GM18507 (cell line): ENCODE data around the gene GRID1.
"Not testable (repeated sequence)": the region's sequence is repeated elsewhere in the genome, so short reads cannot be mapped to it uniquely, and the experiment has no call there.

ENCODE experiments used
- DNase-seq: peaks from one replicate; pipeline ENCODE4 v3.0.0; 2011; ENCODE audit warnings: low read depth; ENCODE audit not compliant: insufficient read length; ENCODE audit errors: extremely low spot score
- FAIRE-seq: peaks from 2 replicates; lab custom pipeline; 2011; peaks lifted over from hg19 to GRCh38; lab: Jason Lieb, UNC

GRID1 gene

DNA sequence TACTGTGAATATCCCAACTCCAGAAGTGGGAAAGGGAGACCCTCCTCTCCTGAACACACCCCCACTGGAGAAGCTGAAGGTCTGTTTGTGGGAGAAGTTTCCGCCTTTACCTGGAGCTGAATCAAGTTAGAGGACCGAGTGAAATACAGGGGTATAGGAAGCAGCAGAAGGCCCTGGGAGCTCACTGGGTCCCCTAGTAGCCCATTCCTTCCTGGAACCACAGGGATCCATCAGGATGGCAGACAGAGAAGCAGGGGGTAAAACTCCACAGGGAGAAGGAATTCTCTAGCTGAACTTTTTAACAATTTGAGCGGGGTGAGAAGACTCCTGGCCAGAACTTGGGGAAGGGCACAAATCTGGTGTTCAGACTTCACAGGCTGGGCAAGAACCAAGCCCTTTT, 275.8 kb downstream of the GRID1 start:
- DNase-seq = no peak
- no peak for FAIRE-seq

DNA sequence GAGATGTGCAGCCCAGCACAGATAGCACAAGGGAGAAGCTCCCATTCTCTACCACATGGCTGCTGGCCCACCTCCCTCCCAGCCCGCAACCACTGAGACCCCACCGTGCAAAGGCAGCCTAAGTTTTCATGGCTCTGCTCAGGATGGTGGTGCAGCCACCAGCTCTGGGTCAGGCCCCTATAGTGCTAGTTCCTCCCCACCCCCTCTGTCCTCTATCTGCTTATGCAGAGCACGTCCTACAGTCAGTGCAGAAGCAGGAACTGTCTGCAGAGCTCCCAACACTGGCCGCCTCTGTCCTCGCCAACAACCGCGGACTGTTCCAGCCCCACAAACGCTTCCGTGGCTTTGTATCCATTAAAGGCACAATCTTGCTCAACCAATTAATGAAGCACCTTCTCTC, 278.9 kb downstream of the GRID1 start:
- no peak for FAIRE-seq
- DNase-seq = no peak

DNA sequence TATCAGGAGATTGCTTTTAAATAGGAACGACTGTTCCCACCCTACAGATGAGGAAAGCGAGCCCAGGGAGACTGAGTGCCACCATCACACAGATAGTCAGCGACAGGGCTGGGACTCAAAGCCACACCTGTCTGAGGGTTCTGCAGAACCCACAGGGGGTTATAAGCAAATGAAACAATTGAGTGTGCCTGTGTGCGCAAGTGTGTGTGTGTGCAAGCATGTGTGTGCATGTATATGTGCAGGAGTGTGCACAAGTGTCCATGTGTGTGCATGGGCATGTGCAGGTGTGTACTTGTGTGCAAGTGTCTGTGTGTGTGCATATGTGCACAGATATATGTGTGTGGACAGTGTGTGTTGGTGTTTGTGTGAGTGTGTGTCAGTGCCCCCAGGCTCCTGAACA, 280.2 kb downstream of the GRID1 start:
- no peak for FAIRE-seq
- no peak for DNase-seq

DNA sequence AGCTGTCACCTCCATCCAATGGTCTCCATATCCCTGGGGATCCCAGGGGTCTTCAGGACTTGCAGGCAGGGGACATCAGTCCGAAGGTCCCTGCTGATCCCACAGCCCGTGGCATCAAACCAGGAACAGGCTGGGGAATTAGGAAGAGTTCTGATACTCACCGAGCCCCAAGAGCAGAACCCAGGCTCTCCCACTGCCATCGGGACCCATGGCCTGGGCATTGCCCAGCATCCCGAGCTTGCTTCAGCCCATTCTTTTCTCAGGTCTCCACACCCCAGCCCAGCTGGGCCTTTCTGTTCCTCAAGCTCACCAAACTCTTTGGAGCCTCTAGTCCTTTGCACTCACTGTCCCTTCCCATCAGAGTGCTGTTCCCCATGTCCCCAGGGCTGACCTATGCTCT, 280.9 kb downstream of the GRID1 start:
- no peak for FAIRE-seq
- DNase-seq = no peak

DNA sequence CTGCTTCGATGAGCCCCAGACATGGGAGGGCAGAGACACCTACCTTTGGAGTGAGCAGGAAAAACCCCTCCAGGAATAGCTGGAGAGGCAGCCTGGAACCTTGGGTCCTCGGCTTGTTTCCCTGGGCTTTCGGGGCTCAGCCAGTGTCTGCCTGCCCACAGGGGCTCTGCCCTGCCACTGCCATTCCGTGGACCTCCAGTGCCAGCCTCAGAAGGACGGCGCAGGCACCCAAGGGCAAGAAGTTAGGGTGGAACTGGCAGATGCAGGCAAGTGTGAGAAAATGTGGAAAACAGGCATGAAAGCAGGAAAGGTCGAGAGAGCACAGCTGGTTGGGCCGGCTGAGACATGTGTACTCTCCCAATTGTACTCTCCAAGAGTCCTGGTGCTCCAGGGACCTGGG, 281.5 kb downstream of the GRID1 start:
- no peak for FAIRE-seq

DNA sequence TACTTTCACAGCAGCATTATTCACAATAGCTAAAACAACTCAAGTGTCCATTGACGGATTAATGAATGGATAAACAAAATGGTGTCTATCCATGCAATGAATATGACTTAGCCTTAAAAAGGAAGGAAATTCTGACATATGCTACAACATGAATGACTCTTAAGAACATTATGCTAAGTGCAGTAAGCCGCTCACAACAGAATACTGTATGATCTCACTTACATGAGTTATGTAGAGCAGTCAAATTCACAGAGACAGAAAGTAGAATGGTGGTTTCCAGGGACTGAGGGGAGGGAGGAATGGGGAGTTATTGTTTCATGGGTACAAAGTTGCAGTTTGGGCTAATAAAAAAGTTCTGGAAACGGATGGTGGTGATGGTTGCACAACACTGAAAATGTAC, 282.0 kb downstream of the GRID1 start:
- no peak for FAIRE-seq

More for the DNA sequence above, 281.5 kb downstream of the GRID1 start:
- no peak for DNase-seq

DNA sequence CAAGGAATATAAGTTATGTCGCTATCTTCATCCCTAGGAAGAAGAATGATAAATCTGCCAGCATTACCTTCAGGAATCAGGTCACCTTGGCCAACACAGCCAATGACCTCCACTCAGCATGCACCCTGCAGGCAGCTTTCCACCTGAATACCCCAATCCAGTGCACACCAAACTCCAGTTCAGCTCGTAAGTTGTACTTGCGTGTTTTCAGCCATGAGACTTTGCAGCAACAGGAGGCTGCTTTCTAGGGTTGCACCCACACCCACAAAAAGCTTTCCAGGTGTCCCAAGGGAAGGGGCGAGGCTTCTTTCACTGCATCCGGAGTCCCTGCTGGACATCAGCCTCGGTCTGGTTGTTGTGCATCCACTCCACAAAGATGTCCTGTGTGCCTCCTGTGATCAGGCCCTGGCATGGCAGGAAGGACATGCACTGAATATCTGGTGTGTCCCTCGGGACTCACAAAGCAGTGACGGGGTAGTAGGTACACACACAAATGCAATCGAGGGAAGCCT, 282.9 kb downstream of the GRID1 start:
- DNase-seq = no peak
- FAIRE-seq = no peak

More for the DNA sequence above, 282.0 kb downstream of the GRID1 start:
- no peak for DNase-seq

DNA sequence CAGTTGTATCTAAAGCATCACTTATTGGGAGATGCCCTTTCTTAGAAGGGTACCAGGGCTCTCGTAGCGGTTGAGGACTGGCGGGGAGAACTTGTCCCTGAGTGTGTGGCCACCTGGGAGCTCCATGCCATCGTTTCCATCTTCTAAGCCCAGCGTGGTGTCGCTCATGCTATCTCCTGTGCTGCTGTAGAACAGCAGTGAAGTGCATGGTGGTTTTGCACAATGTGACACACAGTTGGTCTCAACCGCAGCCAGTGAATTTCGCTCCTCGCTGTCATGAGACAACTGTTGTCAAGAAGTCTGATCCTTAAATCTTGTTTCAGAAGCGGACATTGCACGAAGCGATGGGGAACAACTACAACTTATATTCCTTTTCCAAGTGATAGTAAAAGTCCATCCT, 283.4 kb downstream of the GRID1 start:
- DNase-seq (no peak), FAIRE-seq (no peak)

DNA sequence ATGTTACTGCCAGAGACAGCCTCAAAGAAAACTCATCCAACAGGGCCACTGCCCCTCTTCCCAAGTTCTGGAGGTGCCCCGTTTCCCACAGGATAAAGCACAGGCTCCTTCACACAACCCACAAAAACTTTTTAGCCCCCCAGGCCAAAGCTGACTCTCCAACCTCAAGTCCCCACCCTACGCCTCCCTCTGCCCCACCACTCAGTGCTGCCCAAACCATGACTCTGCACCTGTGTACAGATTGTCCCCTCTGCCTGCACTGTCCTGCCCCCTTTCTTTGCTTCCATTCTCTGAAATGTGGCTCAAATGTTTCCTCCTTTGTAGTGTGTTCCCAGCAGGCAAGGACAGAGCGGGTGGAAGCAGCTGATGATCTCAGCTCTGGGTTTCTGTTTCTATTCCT, 284.0 kb downstream of the GRID1 start:
- no peak for FAIRE-seq
- DNase-seq = no peak

DNA sequence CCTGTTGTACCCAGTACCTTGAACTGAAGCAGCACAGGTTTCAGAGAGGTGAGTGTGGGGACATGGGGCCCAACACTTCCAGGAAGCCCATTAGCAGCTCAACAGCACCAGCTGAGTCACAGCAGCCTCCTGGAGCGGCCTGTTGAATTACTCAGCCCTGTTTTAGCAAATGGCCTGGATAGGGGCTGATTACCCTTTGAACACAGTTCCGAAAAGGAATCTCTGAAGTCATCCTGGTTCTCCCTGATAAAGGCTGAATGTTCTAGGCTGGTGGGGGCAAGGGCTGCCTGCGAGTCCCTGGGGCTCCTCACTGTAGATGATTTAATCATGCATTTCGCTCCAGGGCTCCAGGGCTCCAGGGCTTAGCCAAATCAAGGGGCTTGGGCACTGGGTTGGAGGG, 287.5 kb downstream of the GRID1 start:
- FAIRE-seq = no peak
- no peak for DNase-seq

DNA sequence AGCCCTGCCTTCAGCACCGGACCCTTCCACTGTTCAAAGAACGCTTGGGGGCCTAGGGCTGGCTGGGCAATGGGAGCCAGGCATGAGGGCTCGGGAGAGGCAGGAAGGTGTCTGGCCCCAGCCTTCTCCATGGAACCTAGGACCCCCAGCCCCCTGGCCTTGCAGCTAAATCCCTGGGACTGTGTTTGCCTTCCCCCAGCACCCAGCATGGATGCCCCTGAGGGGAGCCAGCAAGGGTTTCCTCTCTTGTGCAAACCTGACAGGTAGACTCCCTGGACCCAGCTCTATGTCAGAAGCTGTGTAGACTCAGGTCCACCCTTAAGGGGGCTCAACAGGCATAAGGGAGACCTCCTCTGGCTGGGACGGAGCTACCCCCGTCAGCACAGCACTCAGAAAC, 288.0 kb downstream of the GRID1 start:
- no peak for FAIRE-seq
- no peak for DNase-seq

DNA sequence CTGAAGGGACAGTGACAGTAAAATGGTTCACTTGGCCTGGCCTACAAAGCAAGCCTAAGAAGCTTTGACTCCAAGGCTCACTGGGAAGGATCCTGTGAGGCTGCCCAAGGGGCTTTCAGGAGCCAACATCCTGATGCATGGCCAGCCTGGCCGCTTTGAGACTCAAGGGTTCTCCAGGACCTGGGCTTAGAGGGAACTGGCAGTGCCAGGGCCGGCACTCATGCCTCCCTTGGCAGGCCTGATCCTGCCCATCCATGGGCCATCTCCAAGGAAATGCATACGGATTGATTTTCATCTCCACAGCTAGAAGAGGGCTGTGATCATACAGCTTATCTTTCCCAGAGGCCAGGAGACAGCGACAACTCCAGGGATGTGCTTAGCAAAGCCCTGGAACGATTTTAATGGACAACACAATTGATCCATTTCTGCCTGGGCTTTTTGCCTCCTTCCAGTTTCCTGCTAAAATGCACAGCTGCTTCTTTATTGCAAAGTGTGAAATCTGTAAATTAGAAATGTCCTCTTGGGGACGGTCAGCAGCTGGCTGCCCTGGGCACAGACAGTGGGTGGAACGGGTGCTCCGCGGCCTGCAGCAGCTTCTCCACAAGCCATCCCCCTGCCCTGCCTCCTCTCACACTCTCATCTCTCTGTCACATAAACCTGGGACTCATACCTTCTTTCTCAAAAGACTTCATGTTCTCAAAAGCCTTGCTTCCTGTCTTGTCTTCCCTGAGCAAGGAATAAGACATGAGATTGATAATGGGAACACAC, 288.5 kb downstream of the GRID1 start:
- no peak for DNase-seq
- no peak for FAIRE-seq

DNA sequence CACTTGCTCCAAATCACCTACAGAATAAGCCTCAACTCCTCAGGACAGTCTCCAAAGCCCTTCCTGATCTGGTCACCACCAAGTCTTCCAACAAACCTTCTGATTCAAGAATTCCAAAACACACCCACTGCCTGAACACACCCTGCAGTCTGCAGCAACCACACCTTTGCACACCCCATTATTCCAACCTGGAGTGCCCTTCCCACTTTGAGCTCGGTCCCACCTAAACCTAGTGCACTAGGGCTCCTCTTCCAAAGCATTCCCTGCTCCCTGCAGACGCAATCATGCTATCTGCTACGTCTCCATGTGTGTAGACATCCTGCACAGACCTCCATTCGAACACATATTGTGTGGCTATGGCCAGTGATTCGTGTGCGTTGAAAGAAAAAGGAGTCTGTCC, 289.3 kb downstream of the GRID1 start:
- no peak for DNase-seq
- no peak for FAIRE-seq

DNA sequence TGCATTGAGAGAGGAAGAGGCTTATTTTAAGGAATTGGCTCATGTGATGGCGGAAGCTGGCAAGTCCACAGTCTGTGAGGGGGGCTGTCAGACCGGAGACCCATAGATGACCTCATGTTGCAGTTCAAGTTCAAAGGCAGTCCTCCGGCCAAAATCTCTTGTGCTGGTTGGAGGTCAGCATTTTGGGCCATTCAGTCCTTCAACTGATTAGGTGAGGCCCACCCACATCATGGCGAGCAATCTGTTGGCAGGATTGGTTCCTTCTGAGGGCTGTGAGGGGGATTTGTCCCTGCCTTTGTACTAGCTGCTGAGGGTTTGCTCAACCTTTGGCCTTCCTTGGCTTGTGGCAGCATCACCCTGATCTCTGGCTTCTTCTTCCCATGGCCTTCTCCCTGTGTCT, 290.1 kb downstream of the GRID1 start:
- not testable (repeated sequence) for FAIRE-seq, DNase-seq

DNA sequence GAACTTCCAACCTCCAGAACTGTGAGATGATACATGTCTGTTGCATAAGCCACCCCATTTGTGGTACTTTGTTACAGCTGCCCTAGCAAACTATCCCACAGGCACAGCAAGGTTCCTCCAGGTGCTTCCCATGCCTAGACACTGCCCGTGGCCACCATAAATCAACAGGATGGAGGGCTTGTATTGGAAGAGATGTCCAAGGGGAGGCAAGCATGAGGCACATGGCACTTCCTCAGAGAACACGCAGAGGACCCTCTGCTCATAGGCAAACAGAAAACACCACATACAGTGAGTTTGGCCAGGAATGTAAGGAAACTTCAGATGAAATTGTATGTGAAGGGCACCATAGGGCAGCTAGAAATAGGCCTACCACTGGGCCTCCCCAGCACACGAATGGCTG, 291.1 kb downstream of the GRID1 start:
- no peak for DNase-seq
- FAIRE-seq = no peak

DNA sequence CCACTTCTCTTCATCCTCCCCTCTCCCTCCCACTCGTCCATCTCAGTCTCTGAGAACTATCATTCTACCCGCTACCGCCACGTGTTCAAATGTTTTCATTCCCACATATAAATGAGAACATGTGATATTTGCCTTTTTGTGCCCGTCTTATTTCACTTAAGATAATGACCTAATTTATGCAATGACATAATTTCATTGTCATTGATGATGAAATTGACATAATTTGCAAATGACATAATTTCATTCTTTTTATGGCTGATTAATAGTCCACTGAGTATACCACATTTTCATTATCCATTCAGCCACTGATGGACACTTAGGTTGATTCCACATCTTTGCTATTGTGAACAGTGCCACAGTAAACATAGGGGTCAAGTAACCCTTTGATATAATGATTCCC, 292.3 kb downstream of the GRID1 start:
- DNase-seq (no peak), FAIRE-seq (no peak)

DNA sequence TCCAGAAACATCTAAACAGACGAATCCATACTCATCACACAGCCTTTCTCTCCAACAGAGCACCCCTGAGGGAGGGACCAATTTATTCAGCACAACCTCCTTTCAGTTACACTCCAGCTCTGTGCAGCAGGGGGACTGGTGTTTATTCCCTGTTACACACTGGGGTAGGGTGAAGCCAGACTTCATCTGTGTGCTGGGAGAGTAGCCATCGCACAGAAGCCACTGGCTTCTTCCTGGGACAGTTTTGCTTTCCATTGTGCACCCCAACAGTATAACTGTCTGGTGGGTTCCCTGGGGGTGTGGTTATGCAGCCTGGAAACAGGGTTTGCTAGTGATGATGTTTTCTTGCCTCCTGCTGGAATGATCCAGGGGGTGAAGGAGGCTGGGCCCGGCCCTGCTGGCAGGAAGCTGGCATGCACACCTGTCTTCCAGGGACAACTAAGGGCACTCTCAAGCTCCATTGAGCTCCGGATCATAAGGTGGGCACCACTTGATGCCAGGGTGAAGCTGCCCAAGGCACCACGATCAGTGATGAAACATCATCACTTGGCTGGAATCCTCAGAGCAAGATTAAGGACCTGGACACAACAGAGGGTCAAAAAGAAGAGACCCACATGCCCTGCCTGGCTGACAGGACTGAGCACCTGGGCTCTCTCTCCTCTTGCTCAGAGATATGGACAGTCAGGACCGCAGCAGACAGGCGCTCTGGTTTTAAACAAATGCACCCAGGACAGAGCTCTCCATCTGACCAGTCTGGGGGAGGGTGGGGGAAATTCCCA, 293.2 kb downstream of the GRID1 start:
- DNase-seq = no peak
- FAIRE-seq = no peak

DNA sequence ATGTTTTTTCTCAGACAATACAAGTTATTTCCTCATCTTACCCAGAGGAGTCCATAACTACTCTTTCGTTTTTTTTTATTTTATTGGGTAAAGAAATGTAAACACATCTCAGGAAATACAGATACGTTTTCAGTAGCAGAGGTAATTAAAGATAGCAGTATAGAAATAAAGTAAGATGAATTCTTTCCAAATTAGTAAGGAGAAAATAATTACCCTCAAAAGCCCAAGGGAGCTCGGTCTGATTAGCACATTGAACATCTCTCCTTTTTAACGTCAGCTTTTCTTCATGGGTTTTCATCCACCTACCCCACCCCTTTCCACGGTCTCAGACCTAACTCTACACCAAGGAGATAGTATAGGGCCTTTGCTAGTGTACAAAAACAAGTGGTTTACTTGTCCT, 294.2 kb downstream of the GRID1 start:
- no peak for DNase-seq
- FAIRE-seq = no peak

DNA sequence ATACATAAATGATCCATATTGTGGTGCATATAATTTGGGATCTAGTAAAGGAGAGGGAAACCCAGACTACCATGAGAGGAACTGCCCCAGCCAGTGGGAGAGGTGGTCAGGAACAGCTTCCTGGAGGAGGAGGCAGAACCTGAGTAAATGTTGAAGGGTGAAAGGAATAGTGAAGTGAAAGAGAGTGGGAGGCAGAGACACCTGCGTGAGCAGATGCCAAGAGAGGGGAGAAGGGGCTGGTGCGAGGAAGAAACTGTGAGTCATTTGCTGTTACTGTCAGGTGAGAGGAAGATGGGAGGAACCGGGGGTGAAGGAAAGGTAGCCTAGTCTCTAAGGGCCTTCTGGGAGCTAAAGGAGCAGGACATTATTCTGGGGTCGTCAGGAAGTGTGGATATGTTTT, 294.8 kb downstream of the GRID1 start:
- no peak for FAIRE-seq

DNA sequence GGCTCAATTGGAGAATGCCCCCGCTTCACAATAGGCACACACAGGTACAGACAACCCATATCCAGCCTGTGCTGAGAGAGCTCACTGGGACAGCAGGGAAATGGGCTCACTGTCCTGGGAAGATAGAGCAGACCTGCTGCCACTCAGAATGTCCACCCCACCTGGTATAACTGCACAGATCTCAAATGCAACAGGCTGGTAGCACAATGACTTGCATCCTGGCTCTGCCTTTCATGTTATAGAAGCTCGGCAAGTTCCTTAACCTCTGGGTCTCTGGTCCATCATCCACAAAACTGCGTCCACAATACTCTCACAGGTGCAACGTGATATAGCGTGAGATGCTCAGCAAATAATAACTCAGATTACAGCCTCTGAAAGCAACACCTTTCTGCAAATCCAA, 295.4 kb downstream of the GRID1 start:
- FAIRE-seq = no peak

More for the DNA sequence above, 294.8 kb downstream of the GRID1 start:
- DNase-seq = no peak

DNA sequence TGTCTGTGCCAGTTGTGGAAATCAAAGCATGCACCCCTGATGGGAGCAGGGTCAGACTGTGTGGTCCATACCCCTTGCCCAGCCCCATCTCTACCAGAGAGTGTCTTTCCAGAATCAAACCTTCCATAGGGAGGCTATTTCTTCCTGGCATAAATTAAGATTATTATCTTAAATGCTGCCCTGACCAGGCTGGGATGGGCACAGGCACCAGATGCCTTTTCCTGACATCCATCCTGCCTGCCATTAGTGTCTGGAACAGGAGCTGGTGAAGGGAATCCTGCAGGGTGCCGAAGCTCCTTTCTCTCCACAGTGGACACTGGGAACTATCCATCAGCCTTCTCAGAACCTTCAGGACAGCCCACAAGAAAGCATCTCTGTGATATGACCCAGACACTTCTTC, 296.3 kb downstream of the GRID1 start:
- DNase-seq (no peak), FAIRE-seq (no peak)

More for the DNA sequence above, 295.4 kb downstream of the GRID1 start:
- DNase-seq = no peak
